GM18868 (cell line): ENCODE measurements around the gene ABLIM3.

Source experiments
- ATAC-seq: cut with Tn5 transposase; IDR thresholded peaks from one replicate; pipeline ENCODE4 v1.9.1; 2021; ENCODE audit warnings: mild to moderate bottlenecking, moderate library complexity; ENCODE audit not compliant: unreplicated experiment

ABLIM3 gene

GRCh38 chr5:149156435-149157083, 15.3 kb downstream of the ABLIM3 start:
- no peak for ATAC-seq

GRCh38 chr5:149157330-149157729, 16.0 kb downstream of the ABLIM3 start:
- ATAC-seq, result no peak

- ATAC-seq, result no peak
Observed at GRCh38 chr5:149160291-149160787, 19.0 kb downstream of the ABLIM3 start.

- ATAC-seq, result no peak
Observed at GRCh38 chr5:149161026-149161687, 19.9 kb downstream of the ABLIM3 start.

- ATAC-seq, result no peak
Observed at GRCh38 chr5:149161850-149162249, 20.6 kb downstream of the ABLIM3 start.

GRCh38 chr5:149162401-149163084, 21.2 kb downstream of the ABLIM3 start:
- peak; percentile 79 for ATAC-seq

GRCh38 chr5:149164731-149165130, 23.4 kb downstream of the ABLIM3 start:
- no peak for ATAC-seq

- ATAC-seq, result no peak
Observed at GRCh38 chr5:149166128-149166527, 24.8 kb downstream of the ABLIM3 start.

- ATAC-seq, result no peak
Observed at GRCh38 chr5:149166591-149167100, 25.4 kb downstream of the ABLIM3 start.

GRCh38 chr5:149168276-149168906, 27.1 kb downstream of the ABLIM3 start:
- ATAC-seq, result no peak

- no peak for ATAC-seq
Observed at GRCh38 chr5:149170299-149170698, 29.0 kb downstream of the ABLIM3 start.

- ATAC-seq, result no peak
Observed at GRCh38 chr5:149172261-149172660, 31.0 kb downstream of the ABLIM3 start.

- no peak for ATAC-seq
Observed at GRCh38 chr5:149172709-149173505, 31.6 kb downstream of the ABLIM3 start.

GRCh38 chr5:149174847-149175234, 33.5 kb downstream of the ABLIM3 start:
- no peak for ATAC-seq

GRCh38 chr5:149175346-149176105, 34.2 kb downstream of the ABLIM3 start:
- no peak for ATAC-seq

- ATAC-seq, result no peak
Observed at GRCh38 chr5:149177339-149177843, 36.1 kb downstream of the ABLIM3 start.

GRCh38 chr5:149177911-149178565, 36.7 kb downstream of the ABLIM3 start:
- no peak for ATAC-seq

- no peak for ATAC-seq
Observed at GRCh38 chr5:149181732-149182131, 40.4 kb downstream of the ABLIM3 start.

GRCh38 chr5:149182241-149182640, 40.9 kb downstream of the ABLIM3 start:
- no peak for ATAC-seq
